Sigmoid colon (tissue), 4 donors: ENCODE measurements around the gene GNGT2.

ENCODE experiments used
- CTCF ChIP-seq, 4 experiments: fragments of 450-650 bp in 3 of 4; fragments of 200-600 bp in 1 of 4; IDR thresholded peaks; one replicate each; pipeline ENCODE4 v1.5.1; 2016 to 2019; ENCODE audit warnings: antibody characterized with exemption in 4 of 4, mild to moderate bottlenecking in 3 of 4, moderate library complexity in 2 of 4
- POLR2A ChIP-seq, 2 donors: fragments of 450-650 bp; IDR thresholded peaks; one replicate each; pipeline ENCODE4 v1.6.1; 2016; ENCODE audit warnings: antibody characterized with exemption in 2 of 2, mild to moderate bottlenecking in 2 of 2, moderate library complexity in 2 of 2
- POLR2AphosphoS5 ChIP-seq, 4 donors: sonication (generic); formaldehyde crosslinking; IDR thresholded peaks; one replicate each; pipeline ENCODE4 v1.6.1; 2017; ENCODE audit warnings: antibody characterized with exemption in 4 of 4

GRCh38 chr17:49180303-49180702, 30.1 kb downstream of the GNGT2 start:
- TF ChIP-seq CTCF (IDR thresholded peaks at IDR 0.05): peak; percentile 39 to 65 (median 54)
- TF ChIP-seq POLR2AphosphoS5 (IDR thresholded peaks at IDR 0.05): no peak
- no peak for TF ChIP-seq POLR2A (IDR thresholded peaks at IDR 0.05)
